Esophagus muscularis mucosa (tissue), 4 donors: Measurements from ENCODE around the gene PSEN1. TPM values are rescaled to one million over a fixed set of nuclear protein-coding genes. Genes with fewer than 3 reads are reported as not detected.

ENCODE experiments used
- DNase-seq: peaks from one replicate; pipeline ENCODE4 v3.0.0-alpha.2; 2017; ENCODE audit errors: extremely low spot score
- H3K27ac ChIP-seq, 4 donors: fragments of 200-600 bp; sonication (generic); replicated peaks in 1 of 4; 1 replicate in 3 of 4; 2 replicates in 1 of 4; pipeline ENCODE4 v1.5.1; 2016 to 2019; ENCODE audit warnings: mild to moderate bottlenecking in 1 of 4
- H3K27me3 ChIP-seq, 4 donors: fragments of 200-600 bp; sonication (generic); one replicate each; pipeline versions ENCODE4 v1.5.1 to v1.6.0; 2016 to 2019
- H3K36me3 ChIP-seq, 4 donors: fragments of 200-600 bp; sonication (generic); one replicate each; pipeline ENCODE4 v1.5.1; 2016 to 2019
- H3K4me1 ChIP-seq, 4 donors: fragments of 200-600 bp; sonication (generic); one replicate each; pipeline ENCODE4 v1.5.1; 2016 to 2019
- H3K4me3 ChIP-seq, 4 donors: fragments of 200-600 bp; sonication (generic); 1 replicate in 2 of 4; 2 replicates in 2 of 4; pipeline ENCODE4 v1.5.1; 2016 to 2019; ENCODE audit warnings: mild to moderate bottlenecking in 4 of 4, moderate library complexity in 1 of 4
- H3K9me3 ChIP-seq, 4 donors: fragments of 200-600 bp; sonication (generic); 1 replicate in 3 of 4; 2 replicates in 1 of 4; pipeline ENCODE4 v1.5.1; 2016 to 2019
- CTCF ChIP-seq, 3 experiments: fragments of 200-600 bp in 2 of 3; fragments of 450-650 bp in 1 of 3; sonication (generic) in 2 of 3; IDR thresholded peaks; one replicate each; pipeline ENCODE4 v1.5.1; 2017 to 2019; ENCODE audit warnings: antibody characterized with exemption in 3 of 3, mild to moderate bottlenecking in 2 of 3, moderate library complexity in 1 of 3
- EP300 ChIP-seq: sonication (generic); formaldehyde crosslinking; IDR thresholded peaks from one replicate; pipeline ENCODE4 v1.6.1; 2017; ENCODE audit warnings: antibody characterized with exemption
- POLR2A ChIP-seq: fragments of 450-650 bp; IDR thresholded peaks from one replicate; pipeline ENCODE4 v1.6.1; 2017; ENCODE audit warnings: antibody characterized with exemption, moderate library complexity, mild to moderate bottlenecking, low read depth
- POLR2AphosphoS5 ChIP-seq, 2 donors: sonication (generic); formaldehyde crosslinking; IDR thresholded peaks; one replicate each; pipeline ENCODE4 v1.6.1; 2017; ENCODE audit warnings: antibody characterized with exemption in 2 of 2
- WGBS: methylation state at CpG from one replicate; pipeline ENCODE4 v1.1.5; 2018; 5-methylcytosine and 5-hydroxymethylcytosine counted together
- intact Hi-C: fragments of 100-400 bp; cut with DNase I; formaldehyde crosslinking; loops from one replicate; pipeline ENCODE4 v1.15.1; 2023
- total RNA-seq, 4 donors: library from RNA; depleted of rRNA; stranded (reverse); fragments of >200 nt; gene quantifications; one replicate each; pipeline versions ENCODE4 v1.1.0 to v1.2.1, GENCODE V29; 2016

The PSEN1 gene
- total RNA-seq, 4 donors from 2014 or later: 31.7 to 39.0 (median 38.3) TPM

- intact Hi-C loops: no loop called here
Measured at GRCh38 chr14:73249564-73250316, 113.4 kb downstream of the PSEN1 start.

GRCh38 chr14:73250317-73250713 is 114.0 kb downstream of the PSEN1 start:
- no peak overlapping the region for H3K4me3 ChIP-seq
- no peak overlapping the region for H3K27ac ChIP-seq
- DNase-seq: no peak
- intact Hi-C loops: no loop called here
- peaks cover 3 to 5% (median 4%) of the 10 kb centered on the region in 4 donors for H3K4me1 ChIP-seq
- H3K27me3 ChIP-seq: no peaks in the 10 kb centered on the region
- TF ChIP-seq EP300 (no peak), CTCF (IDR thresholded peaks at IDR 0.05) (no peak), POLR2AphosphoS5 (IDR thresholded peaks at IDR 0.05) (no peak), POLR2A (no peak)
- no peaks in the 10 kb centered on the region for H3K9me3 ChIP-seq
- H3K36me3 ChIP-seq: peaks cover 0 to 65% (median 17%) of the 10 kb centered on the region in 4 donors
- 92% methylated on average over 11 of the region's 11 CpGs for WGBS

More at GRCh38 chr14:73249564-73250316, 113.4 kb downstream of the PSEN1 start:
- H3K4me1 ChIP-seq: peaks cover 3 to 10% (median 7%) of the 10 kb centered on the region in 4 donors
- H3K27ac ChIP-seq: no peak overlapping the region
- TF ChIP-seq POLR2A (no peak), EP300 (no peak), POLR2AphosphoS5 (IDR thresholded peaks at IDR 0.05) (no peak), CTCF (IDR thresholded peaks at IDR 0.05) (no peak)
- H3K36me3 ChIP-seq: peaks cover 0 to 65% (median 17%) of the 10 kb centered on the region in 4 donors
- H3K9me3 ChIP-seq: no peaks in the 10 kb centered on the region
- DNase-seq: no peak
- no peaks in the 10 kb centered on the region for H3K27me3 ChIP-seq
- no peak overlapping the region for H3K4me3 ChIP-seq
- 84% methylated on average over 11 of the region's 13 CpGs for whole genome bisulfite sequencing

GRCh38 chr14:73250781-73251500 is 114.6 kb downstream of the PSEN1 start:
- Histone ChIP-seq H3K27me3 (no peaks in the 10 kb centered on the region), H3K27ac (no peak overlapping the region), H3K4me1 (no peaks in the 10 kb centered on the region), H3K36me3 (peaks cover 0 to 63% (median 20%) of the 10 kb centered on the region in 4 donors), H3K4me3 (no peak overlapping the region), H3K9me3 (no peaks in the 10 kb centered on the region)
- no peak for DNase-seq
- TF ChIP-seq EP300 (no peak), CTCF (IDR thresholded peaks at IDR 0.05) (no peak), POLR2A (no peak), POLR2AphosphoS5 (IDR thresholded peaks at IDR 0.05) (no peak)
- intact Hi-C loops: no loop called here
- 96% methylated on average over 27 of the region's 27 CpGs for WGBS

DNA sequence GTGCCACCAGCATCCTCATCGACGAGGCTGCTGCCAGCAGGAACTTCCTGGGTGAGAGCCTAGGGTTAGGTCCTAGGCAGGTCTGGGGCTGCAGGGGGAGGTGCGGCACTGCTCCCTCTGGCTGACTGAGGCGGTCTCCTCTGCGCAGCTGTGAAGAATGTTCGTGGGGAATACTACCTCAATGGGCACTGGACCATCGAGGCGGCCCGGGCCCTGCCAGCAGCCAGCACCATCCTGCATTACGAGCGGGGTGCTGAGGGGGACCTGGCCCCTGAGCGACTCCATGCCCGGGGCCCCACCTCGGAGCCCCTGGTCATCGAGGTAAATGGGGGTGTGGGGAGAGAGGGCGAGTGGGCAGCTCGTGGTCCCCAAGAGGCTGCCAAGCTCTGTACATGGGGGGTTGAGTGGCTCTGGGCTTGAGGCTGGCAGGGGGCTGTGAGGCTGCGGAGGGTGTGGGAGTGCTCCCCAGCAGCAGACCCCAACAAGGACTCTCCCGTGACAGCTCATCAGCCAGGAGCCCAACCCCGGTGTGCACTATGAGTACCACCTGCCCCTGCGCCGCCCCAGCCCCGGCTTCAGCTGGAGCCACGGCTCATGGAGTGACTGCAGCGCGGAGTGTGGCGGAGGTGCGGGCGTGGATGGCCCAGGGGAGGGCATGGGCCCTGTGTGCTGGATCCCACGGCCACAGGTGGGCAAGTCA is 115.4 kb downstream of the PSEN1 start:
- TF ChIP-seq CTCF (IDR thresholded peaks at IDR 0.05) (no peak), EP300 (no peak), POLR2A (no peak), POLR2AphosphoS5 (IDR thresholded peaks at IDR 0.05) (no peak)
- intact Hi-C loops: no loop called here
- no peaks in the 10 kb centered on the region for H3K27me3 ChIP-seq
- WGBS: 87% methylated on average over 4 of the region's 30 CpGs
- H3K27ac ChIP-seq: no peak overlapping the region
- H3K9me3 ChIP-seq: no peaks in the 10 kb centered on the region
- H3K4me1 ChIP-seq: no peaks in the 10 kb centered on the region
- H3K36me3 ChIP-seq: peaks cover 0 to 62% (median 20%) of the 10 kb centered on the region in 4 donors
- no peak overlapping the region for H3K4me3 ChIP-seq
- no peak for DNase-seq
